Breast epithelium (tissue), 3 donors: ENCODE measurements around the gene EIF4ENIF1.

ENCODE experiments used
- CTCF ChIP-seq, 3 donors: fragments of 450-650 bp; IDR thresholded peaks; one replicate each; pipeline ENCODE4 v1.5.1; 2016 to 2017; ENCODE audit warnings: antibody characterized with exemption in 3 of 3, mild to moderate bottlenecking in 3 of 3, moderate library complexity in 3 of 3
- POLR2A ChIP-seq: fragments of 450-650 bp; IDR thresholded peaks from one replicate; pipeline ENCODE4 v1.6.1; 2016; ENCODE audit warnings: antibody characterized with exemption, mild to moderate bottlenecking, moderate library complexity

GRCh38 chr22:31532060-31532459 is 42.4 kb upstream of the EIF4ENIF1 start:
- TF ChIP-seq CTCF (IDR thresholded peaks at IDR 0.05) (no peak), POLR2A (no peak)
